OCI-LY1 (cell line): ENCODE data around the gene TGM5.
"Not testable (repeated sequence)": the region's sequence is repeated elsewhere in the genome, so short reads cannot be mapped to it uniquely, and the experiment has no call there.

Experiments
- H2AFZ ChIP-seq: fragments of 200-600 bp; sonication (generic), shearing (Covaris generic); 2 replicates; pipeline ENCODE4 v1.6.0; 2014; ENCODE audit warnings: antibody characterized with exemption, mild to moderate bottlenecking, low read length
- H3F3A ChIP-seq: fragments of 200-600 bp; sonication (generic), shearing (Covaris generic); 2 replicates; pipeline ENCODE4 v1.6.0; 2014; ENCODE audit warnings: mild to moderate bottlenecking, antibody characterized with exemption, low read length, moderate library complexity; ENCODE audit not compliant: insufficient read depth
- H3K27ac ChIP-seq: fragments of 200-600 bp; sonication (generic); 2 replicates; pipeline ENCODE4 v1.5.1; 2014; ENCODE audit warnings: low read length, mixed run types, mild to moderate bottlenecking, low read depth; ENCODE audit not compliant: poor library complexity, severe bottlenecking
- H3K27me3 ChIP-seq: fragments of 200-600 bp; sonication (generic); 2 replicates; pipeline ENCODE4 v1.6.0; 2014; ENCODE audit warnings: antibody characterized with exemption, mild to moderate bottlenecking, low read length, moderate library complexity; ENCODE audit not compliant: insufficient read depth
- H3K36me3 ChIP-seq: fragments of 200-600 bp; sonication (generic); 2 replicates; pipeline ENCODE4 v1.6.1; 2014; ENCODE audit warnings: mild to moderate bottlenecking, antibody characterized with exemption, low read length, moderate library complexity, mixed read lengths; ENCODE audit not compliant: insufficient read depth
- H3K4me1 ChIP-seq: fragments of 200-600 bp; sonication (generic); 2 replicates; pipeline ENCODE4 v1.5.1; 2014; ENCODE audit warnings: mild to moderate bottlenecking, low read length, moderate library complexity; ENCODE audit not compliant: insufficient read depth, severe bottlenecking
- H3K4me2 ChIP-seq: fragments of 200-600 bp; sonication (generic), shearing (Covaris generic); 2 replicates; pipeline ENCODE4 v1.6.1; 2014; ENCODE audit warnings: low read length
- H3K4me3 ChIP-seq: fragments of 200-600 bp; sonication (generic); 2 replicates; pipeline ENCODE4 v1.5.1; 2014; ENCODE audit warnings: low read length, low read depth, mild to moderate bottlenecking, mixed read lengths; ENCODE audit not compliant: poor library complexity, severe bottlenecking
- H3K79me2 ChIP-seq: fragments of 200-600 bp; shearing (Covaris generic); 2 replicates; pipeline ENCODE4 v1.6.1; 2016; ENCODE audit warnings: mixed run types, low read length, mixed read lengths; ENCODE audit not compliant: insufficient read depth
- H3K9ac ChIP-seq: fragments of 200-600 bp; sonication (generic), shearing (Covaris generic); 2 replicates; pipeline ENCODE4 v1.6.1; 2014; ENCODE audit warnings: mild to moderate bottlenecking, low read length, mixed read lengths
- H3K9me2 ChIP-seq: fragments of 200-600 bp; sonication (generic), shearing (Covaris generic); 2 replicates; pipeline ENCODE4 v1.6.1; 2014; ENCODE audit warnings: low read depth, mild to moderate bottlenecking, low read length, mixed read lengths
- H3K9me3 ChIP-seq: fragments of 200-600 bp; shearing (Covaris generic); 2 replicates; pipeline ENCODE4 v1.6.1; 2014; ENCODE audit warnings: low read length, mixed read lengths
- H4K20me1 ChIP-seq: fragments of 200-600 bp; sonication (generic), shearing (Covaris generic); 2 replicates; pipeline ENCODE4 v1.6.0; 2016; ENCODE audit warnings: mild to moderate bottlenecking, low read length; ENCODE audit not compliant: insufficient read depth
- EZH2 ChIP-seq: fragments of 200-600 bp; sonication (generic), shearing (Covaris generic); IDR thresholded peaks from 2 replicates; pipeline ENCODE4 v1.8.0; 2017; ENCODE audit warnings: borderline replicate concordance, mixed run types, mild to moderate bottlenecking, antibody characterized with exemption, low read length, moderate library complexity, mixed read lengths
- TF ChIP-seq, protein P1 (sequence below): fragments of 200-600 bp; sonication (generic), shearing (Covaris generic); IDR thresholded peaks from 2 replicates; pipeline ENCODE4 v1.5.1; 2017; ENCODE audit warnings: mild to moderate bottlenecking, antibody characterized with exemption, low read length, moderate library complexity, mixed read lengths

The TGM5 gene

DNA sequence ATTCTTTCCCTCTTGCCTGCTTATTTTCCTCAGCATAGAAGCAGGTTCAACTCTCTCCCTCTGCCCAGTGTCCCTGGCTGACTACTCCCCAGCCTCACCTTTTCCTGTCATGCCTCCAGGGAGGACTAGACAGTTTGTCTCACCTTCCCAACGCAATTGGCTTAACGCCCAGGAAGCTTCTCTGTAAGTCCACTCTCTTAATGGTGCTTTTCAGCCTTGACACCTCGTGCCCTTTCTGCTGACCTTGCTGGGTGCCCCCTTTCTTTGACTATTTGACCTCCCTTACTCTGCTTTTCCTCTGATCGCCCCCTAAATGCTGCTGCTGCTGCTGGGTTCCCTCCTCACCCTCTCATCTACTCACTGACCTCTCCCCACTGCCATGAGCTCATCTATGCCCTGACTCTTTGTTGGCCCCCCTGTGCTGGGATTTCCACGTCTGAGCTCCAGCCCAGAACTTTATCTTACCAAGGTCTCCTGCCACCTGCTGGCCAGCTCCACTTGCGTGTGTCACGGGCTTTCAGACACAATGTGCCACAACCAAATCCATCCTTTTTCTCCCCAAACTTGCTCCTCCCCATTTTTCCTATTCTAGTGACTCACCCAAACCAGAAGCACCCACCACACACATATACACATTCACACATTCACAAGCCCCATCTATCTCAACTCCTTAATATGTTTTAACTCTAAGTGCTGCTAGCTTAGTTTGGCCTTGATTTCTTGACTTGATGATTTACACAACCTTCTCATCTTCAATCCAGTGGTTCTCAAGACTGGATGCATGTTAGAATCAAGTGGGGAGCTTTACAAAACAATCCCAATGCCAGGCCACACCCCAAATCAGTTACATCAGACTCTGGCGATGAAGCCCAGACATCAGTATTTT is 62.5 kb downstream of the TGM5 start:
- H3K27me3 ChIP-seq, result no peaks in the 10 kb centered on the region; the same call in none of the 2 replicates
- no peaks in the 10 kb centered on the region for H3K9me3 ChIP-seq
- no peak overlapping the region for H3K4me2 ChIP-seq
- no peak overlapping the region for H3K9ac ChIP-seq
- no peaks in the 10 kb centered on the region for H3K9me2 ChIP-seq
- H3F3A ChIP-seq, result no peaks in the 10 kb centered on the region
- no peak overlapping the region for H3K4me3 ChIP-seq
- H3K27ac ChIP-seq, result no peak overlapping the region
- no peaks in the 10 kb centered on the region for H3K4me1 ChIP-seq
- no peaks in the 10 kb centered on the region for H3K36me3 ChIP-seq
- no peaks in the 10 kb centered on the region for H4K20me1 ChIP-seq
- no peak for TF ChIP-seq EZH2
- TF ChIP-seq, protein P1, sequence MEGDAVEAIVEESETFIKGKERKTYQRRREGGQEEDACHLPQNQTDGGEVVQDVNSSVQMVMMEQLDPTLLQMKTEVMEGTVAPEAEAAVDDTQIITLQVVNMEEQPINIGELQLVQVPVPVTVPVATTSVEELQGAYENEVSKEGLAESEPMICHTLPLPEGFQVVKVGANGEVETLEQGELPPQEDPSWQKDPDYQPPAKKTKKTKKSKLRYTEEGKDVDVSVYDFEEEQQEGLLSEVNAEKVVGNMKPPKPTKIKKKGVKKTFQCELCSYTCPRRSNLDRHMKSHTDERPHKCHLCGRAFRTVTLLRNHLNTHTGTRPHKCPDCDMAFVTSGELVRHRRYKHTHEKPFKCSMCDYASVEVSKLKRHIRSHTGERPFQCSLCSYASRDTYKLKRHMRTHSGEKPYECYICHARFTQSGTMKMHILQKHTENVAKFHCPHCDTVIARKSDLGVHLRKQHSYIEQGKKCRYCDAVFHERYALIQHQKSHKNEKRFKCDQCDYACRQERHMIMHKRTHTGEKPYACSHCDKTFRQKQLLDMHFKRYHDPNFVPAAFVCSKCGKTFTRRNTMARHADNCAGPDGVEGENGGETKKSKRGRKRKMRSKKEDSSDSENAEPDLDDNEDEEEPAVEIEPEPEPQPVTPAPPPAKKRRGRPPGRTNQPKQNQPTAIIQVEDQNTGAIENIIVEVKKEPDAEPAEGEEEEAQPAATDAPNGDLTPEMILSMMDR, result peak; percentile 80
- no peak overlapping the region for H2AFZ ChIP-seq
- no peaks in the 10 kb centered on the region for H3K79me2 ChIP-seq

DNA sequence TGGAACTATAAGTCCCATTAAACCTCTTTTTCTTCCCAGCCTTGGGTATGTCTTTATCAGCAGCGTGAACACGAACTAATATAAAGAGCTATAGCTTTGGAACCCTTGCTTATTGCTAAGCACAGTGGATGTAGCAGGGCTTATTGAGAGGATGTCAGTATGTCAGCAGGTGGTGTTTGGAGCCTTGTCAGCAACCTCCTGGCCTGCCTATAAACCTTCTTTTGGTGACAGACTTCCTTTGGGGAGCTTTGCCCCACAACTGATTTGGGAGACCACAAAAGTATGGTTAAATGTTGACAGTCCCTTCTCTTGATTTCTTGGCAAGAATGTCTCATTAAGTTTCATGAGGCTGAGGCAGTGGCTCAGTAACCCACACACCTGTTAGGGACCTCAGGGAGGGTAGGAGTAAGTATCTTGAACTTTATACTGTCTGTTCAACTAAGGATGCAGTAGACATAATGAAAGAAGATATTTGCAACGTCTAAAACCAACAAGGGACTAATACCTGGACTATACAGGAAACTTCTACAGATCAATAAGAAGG is 66.7 kb downstream of the TGM5 start:
- H4K20me1 ChIP-seq, result no peaks in the 10 kb centered on the region
- TF ChIP-seq, protein P1, result no peak
- TF ChIP-seq EZH2, result no peak
- H3K9me2 ChIP-seq, result no peaks in the 10 kb centered on the region
- H3K27ac ChIP-seq, result no peak overlapping the region
- no peaks in the 10 kb centered on the region for H3K4me1 ChIP-seq
- H2AFZ ChIP-seq, result no peak overlapping the region
- no peaks in the 10 kb centered on the region; the same call in none of the 2 replicates for H3K27me3 ChIP-seq
- no peaks in the 10 kb centered on the region for H3K79me2 ChIP-seq
- no peaks in the 10 kb centered on the region for H3F3A ChIP-seq
- H3K9ac ChIP-seq, result no peak overlapping the region
- no peak overlapping the region for H3K4me2 ChIP-seq
- H3K36me3 ChIP-seq, result peaks cover 19% of the 10 kb centered on the region
- H3K9me3 ChIP-seq, result no peaks in the 10 kb centered on the region
- H3K4me3 ChIP-seq, result no peak overlapping the region

DNA sequence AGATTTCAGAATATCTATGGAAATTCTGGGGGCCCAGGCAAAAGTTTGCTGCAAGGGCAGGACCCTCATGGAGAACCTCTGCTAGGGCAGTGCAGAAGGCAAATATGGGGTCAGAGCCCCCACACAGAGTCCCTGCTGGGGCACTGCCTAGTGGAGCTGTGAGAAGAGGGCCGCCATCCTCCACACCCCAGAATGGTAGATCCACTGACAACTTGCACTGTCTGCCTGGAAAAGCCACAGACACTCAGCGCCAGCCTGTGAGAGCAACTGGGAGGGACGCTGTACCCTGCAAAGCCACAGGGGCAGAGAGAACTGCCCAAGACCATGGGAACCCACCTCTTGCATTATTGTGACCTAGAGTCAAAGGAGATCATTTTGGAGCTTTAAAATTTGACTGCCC is 67.7 kb downstream of the TGM5 start:
- H3K9ac ChIP-seq, result no peak overlapping the region
- H3K4me2 ChIP-seq, result no peak overlapping the region
- H3K4me3 ChIP-seq, result no peak overlapping the region
- H3K9me2 ChIP-seq, result no peaks in the 10 kb centered on the region
- H3K27me3 ChIP-seq, result no peaks in the 10 kb centered on the region; the same call in none of the 2 replicates
- H3K27ac ChIP-seq, result no peak overlapping the region
- H3K36me3 ChIP-seq, result peaks cover 28% of the 10 kb centered on the region
- H2AFZ ChIP-seq, result no peak overlapping the region
- H3K9me3 ChIP-seq, result no peaks in the 10 kb centered on the region
- no peaks in the 10 kb centered on the region for H3K4me1 ChIP-seq
- TF ChIP-seq, protein P1, result no peak
- no peak for TF ChIP-seq EZH2
- H3F3A ChIP-seq, result no peaks in the 10 kb centered on the region
- no peaks in the 10 kb centered on the region for H3K79me2 ChIP-seq
- no peaks in the 10 kb centered on the region for H4K20me1 ChIP-seq

DNA sequence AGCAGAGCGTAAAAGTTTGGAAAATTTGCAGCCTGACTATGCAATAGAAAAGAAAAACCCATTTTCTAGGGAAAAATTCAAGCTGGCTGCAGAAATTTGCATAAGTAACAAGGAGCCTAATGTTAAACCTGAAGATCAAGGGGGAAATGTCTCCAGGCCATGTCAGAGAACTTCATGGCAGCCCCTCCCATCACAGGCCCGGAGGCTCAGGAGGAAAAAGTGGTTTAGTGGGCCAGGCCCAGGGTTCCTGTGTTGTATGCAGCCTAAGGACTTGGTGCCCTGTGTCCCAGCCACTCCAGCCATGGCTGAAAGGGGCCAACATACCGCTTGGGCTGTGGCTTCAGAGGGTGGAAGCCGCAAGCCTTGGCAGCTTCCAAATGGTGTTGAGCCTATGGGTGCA is 68.2 kb downstream of the TGM5 start:
- H3K36me3 ChIP-seq, result peaks cover 30% of the 10 kb centered on the region
- H3K27me3 ChIP-seq, H3K4me1 ChIP-seq, H3K79me2 ChIP-seq, H3K9me3 ChIP-seq, H3K4me2 ChIP-seq, H2AFZ ChIP-seq, H3K27ac ChIP-seq, H4K20me1 ChIP-seq, H3F3A ChIP-seq, H3K4me3 ChIP-seq, H3K9ac ChIP-seq, H3K9me2 ChIP-seq: not testable (repeated sequence)

DNA sequence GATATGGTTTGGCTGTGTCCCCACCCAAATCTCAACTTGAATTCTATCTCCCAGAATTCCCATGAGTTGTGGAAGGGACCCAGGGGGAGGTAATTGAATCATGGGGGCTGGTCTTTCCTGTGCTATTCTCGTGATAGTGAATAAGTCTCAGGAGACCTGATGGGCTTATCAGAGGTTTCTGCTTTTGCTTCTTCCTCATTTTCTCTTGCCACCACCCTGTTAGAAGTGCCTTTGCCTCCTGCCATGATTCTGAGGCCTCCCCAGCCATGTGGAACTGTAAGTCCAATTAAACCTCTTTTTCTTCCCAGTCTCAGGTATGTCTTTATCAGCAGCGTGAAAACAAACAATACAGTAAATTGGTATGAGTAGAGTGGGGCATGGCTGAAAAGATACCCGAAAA is 69.0 kb downstream of the TGM5 start:
- not testable (repeated sequence) for H3K9me2 ChIP-seq, H3K4me1 ChIP-seq, H3K9ac ChIP-seq, H3F3A ChIP-seq, H3K79me2 ChIP-seq, H2AFZ ChIP-seq, H4K20me1 ChIP-seq, H3K9me3 ChIP-seq, H3K4me2 ChIP-seq, H3K27ac ChIP-seq, H3K27me3 ChIP-seq, H3K4me3 ChIP-seq
- H3K36me3 ChIP-seq, result peaks cover 36% of the 10 kb centered on the region
